ENCODE data around the gene PSMD12.
"Not testable (repeated sequence)": the region's sequence is repeated elsewhere in the genome, so short reads cannot be mapped to it uniquely, and the experiment has no call there.

The PSMD12 gene

DNA sequence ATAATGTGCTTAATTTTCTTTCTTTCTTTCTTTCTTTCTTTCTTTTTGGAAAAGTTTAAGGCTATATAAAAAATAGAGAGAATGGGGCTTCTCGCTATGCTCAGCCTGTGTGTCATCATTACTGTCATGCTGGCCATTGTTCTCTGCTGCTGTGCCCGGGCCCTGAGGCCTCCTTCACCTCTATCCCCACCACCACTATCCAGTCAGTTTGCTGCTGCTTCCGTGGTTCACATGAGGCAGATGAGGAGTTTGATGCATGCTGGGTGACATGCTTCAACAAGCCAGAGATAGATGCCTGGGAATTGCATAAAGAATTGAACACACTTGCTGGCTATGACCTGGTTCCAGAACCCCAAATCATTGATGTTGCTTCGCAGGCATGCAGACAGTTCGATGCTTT is 47.0 kb upstream of the PSMD12 start:
- no peaks in the 10 kb centered on the region for H3K36me3 ChIP-seq (ENCODE audit: control insufficient read depth, insufficient read depth, low read length)
- no peak overlapping the region for H3K4me3 ChIP-seq (ENCODE audit: low read depth, low read length)
- H3K9me3 ChIP-seq (ENCODE audit: control insufficient read depth, low read length) = no peaks in the 10 kb centered on the region
- H3K79me2 ChIP-seq = peaks cover 5% of the 10 kb centered on the region
- H3K4me1 ChIP-seq = no peaks in the 10 kb centered on the region
- no peak overlapping the region for H2AFZ ChIP-seq
- H3K27me3 ChIP-seq (ENCODE audit: control insufficient read depth, insufficient read depth, low read length) = no peaks in the 10 kb centered on the region
- H3K9ac ChIP-seq = no peak overlapping the region
- H3K4me2 ChIP-seq (ENCODE audit: low read length) = no peak overlapping the region
- no peak overlapping the region for H3K27ac ChIP-seq
- TF ChIP-seq, protein P1, sequence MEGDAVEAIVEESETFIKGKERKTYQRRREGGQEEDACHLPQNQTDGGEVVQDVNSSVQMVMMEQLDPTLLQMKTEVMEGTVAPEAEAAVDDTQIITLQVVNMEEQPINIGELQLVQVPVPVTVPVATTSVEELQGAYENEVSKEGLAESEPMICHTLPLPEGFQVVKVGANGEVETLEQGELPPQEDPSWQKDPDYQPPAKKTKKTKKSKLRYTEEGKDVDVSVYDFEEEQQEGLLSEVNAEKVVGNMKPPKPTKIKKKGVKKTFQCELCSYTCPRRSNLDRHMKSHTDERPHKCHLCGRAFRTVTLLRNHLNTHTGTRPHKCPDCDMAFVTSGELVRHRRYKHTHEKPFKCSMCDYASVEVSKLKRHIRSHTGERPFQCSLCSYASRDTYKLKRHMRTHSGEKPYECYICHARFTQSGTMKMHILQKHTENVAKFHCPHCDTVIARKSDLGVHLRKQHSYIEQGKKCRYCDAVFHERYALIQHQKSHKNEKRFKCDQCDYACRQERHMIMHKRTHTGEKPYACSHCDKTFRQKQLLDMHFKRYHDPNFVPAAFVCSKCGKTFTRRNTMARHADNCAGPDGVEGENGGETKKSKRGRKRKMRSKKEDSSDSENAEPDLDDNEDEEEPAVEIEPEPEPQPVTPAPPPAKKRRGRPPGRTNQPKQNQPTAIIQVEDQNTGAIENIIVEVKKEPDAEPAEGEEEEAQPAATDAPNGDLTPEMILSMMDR (IDR thresholded peaks at IDR 0.05) = no peak

DNA sequence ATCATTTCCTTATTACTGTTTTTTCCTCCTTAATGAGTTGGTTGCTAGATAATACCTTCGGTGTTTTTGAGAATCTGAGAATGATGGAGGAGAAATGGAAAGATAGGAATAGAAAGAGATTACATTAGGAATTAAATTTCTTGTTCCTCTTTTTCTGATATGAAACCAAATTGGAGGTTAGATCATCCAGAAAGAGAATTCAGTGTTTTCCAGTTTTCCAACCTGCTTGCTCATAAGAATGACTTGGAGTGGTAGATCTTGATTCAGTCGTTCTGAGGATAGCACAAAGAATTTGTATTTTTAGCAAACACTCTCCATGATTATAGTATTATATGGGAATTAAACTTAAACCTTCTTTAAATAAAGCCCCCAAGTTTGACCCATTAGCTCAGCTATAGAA is 46.6 kb upstream of the PSMD12 start:
- Histone ChIP-seq H3K9me3 (ENCODE audit: control insufficient read depth, low read length) (no peaks in the 10 kb centered on the region), H3K36me3 (ENCODE audit: control insufficient read depth, insufficient read depth, low read length) (no peaks in the 10 kb centered on the region), H3K4me3 (ENCODE audit: low read depth, low read length) (no peak overlapping the region)

DNA sequence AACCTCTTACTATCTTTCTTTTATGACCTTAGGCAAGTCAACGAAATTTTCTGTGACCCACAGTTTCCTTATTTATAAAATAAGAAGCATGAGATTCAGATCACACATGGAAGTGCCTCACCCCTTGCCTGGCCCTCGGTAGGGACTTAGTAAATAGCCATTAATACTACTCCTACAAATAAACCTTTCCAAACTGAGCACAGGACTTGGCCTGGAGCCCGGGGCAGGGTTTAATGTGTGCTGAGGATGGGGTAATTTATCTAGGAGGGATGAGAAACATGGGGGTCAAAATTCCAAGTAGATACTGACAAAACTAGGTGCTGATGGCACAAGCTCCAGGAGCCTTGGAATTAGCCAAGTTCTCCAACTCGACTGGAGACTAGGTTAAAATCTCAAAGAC is 45.7 kb upstream of the PSMD12 start:
- Histone ChIP-seq H3K4me1 (no peaks in the 10 kb centered on the region), H3K9me3 (ENCODE audit: control insufficient read depth, low read length) (no peaks in the 10 kb centered on the region), H3K9ac (no peak overlapping the region), H3K36me3 (ENCODE audit: control insufficient read depth, insufficient read depth, low read length) (no peaks in the 10 kb centered on the region), H2AFZ (no peak overlapping the region), H3K79me2 (peaks cover 2% of the 10 kb centered on the region), H3K27me3 (ENCODE audit: control insufficient read depth, insufficient read depth, low read length) (no peaks in the 10 kb centered on the region), H3K27ac (no peak overlapping the region), H3K4me3 (ENCODE audit: low read depth, low read length) (no peak overlapping the region), H3K4me2 (ENCODE audit: low read length) (no peak overlapping the region)
- TF ChIP-seq, protein P1 (IDR thresholded peaks at IDR 0.05) = no peak

More for the DNA sequence above, 46.6 kb upstream of the PSMD12 start:
- Histone ChIP-seq H3K4me2 (ENCODE audit: low read length) (no peak overlapping the region), H3K27me3 (ENCODE audit: control insufficient read depth, insufficient read depth, low read length) (no peaks in the 10 kb centered on the region), H3K79me2 (peaks cover 2% of the 10 kb centered on the region), H2AFZ (no peak overlapping the region), H3K27ac (no peak overlapping the region), H3K9ac (no peak overlapping the region), H3K4me1 (no peaks in the 10 kb centered on the region)
- TF ChIP-seq, protein P1 (IDR thresholded peaks at IDR 0.05) = no peak

DNA sequence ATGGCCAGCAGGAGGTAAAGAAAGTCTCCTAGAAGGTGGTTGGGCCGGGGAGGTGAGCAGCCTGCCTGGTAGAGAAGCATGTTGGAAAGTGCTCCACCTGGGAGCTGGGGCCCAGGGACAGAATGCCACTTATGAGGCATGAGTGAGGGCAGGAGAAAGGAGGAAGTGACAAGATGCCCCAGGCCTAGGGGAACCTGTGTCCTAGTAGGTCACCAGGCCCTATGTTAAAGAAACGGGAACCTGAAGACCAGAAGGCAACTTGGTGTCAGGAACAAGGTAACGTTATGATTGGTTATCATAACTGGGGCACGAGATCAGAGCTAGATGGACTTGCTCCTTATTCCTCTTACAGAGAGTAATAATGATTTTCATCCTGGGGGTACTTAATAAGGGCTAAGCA is 45.0 kb upstream of the PSMD12 start:
- H2AFZ ChIP-seq = no peak overlapping the region
- no peak overlapping the region for H3K4me3 ChIP-seq (ENCODE audit: low read depth, low read length)
- no peaks in the 10 kb centered on the region for H3K36me3 ChIP-seq (ENCODE audit: control insufficient read depth, insufficient read depth, low read length)
- H3K79me2 ChIP-seq = peaks cover 2% of the 10 kb centered on the region
- no peaks in the 10 kb centered on the region for H3K9me3 ChIP-seq (ENCODE audit: control insufficient read depth, low read length)
- TF ChIP-seq, protein P1 (IDR thresholded peaks at IDR 0.05) = no peak
- H3K27me3 ChIP-seq (ENCODE audit: control insufficient read depth, insufficient read depth, low read length) = no peaks in the 10 kb centered on the region
- H3K9ac ChIP-seq = no peak overlapping the region
- no peaks in the 10 kb centered on the region for H3K4me1 ChIP-seq
- no peak overlapping the region for H3K4me2 ChIP-seq (ENCODE audit: low read length)
- no peak overlapping the region for H3K27ac ChIP-seq

DNA sequence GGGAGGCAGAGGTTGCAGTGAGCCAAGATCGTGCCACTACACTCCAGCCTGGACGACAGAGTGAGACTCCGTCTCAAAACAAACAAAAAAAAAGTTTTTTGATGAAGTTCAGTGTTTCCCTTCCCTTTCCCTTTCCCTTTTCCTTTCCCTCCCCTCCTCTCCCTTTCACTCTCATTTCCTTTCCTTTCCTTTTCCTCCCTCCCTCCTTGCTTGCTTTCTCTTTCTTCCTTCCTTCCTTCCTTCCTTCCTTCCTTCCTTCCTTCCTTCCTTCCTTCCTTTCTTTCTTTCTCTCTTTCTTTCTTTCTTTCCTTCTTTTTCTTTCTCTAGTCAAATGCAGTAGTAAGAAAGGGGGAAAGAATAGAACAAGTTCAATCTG is 42.1 kb upstream of the PSMD12 start:
- H3K4me1 ChIP-seq; H3K36me3 ChIP-seq (ENCODE audit: control insufficient read depth, insufficient read depth, low read length); H3K27me3 ChIP-seq (ENCODE audit: control insufficient read depth, insufficient read depth, low read length); H3K9me3 ChIP-seq (ENCODE audit: control insufficient read depth, low read length); H2AFZ ChIP-seq; H3K4me3 ChIP-seq (ENCODE audit: low read depth, low read length); H3K4me2 ChIP-seq (ENCODE audit: low read length); H3K79me2 ChIP-seq; H3K9ac ChIP-seq; H3K27ac ChIP-seq: not testable (repeated sequence)

Data from parathyroid adenoma (tissue), 2 donors.